Psoas muscle (tissue), 8 donors: ENCODE measurements around the gene ABCC3. TPM values are rescaled to one million over a fixed set of nuclear protein-coding genes. Genes with fewer than 3 reads are reported as not detected.

ENCODE experiments used
- ATAC-seq, 4 donors: fragments of 200-7000 bp; cut with Tn5 transposase; one replicate each; pipeline ENCODE4 v1.9.1; 2020; ENCODE audit warnings: moderate library complexity in 3 of 4, mild to moderate bottlenecking in 2 of 4
- DNase-seq, 2 donors: peaks; one replicate each; pipeline ENCODE4 v3.0.0-alpha.2; 2020
- H3K27ac ChIP-seq: fragments of 200-600 bp; one replicate; pipeline ENCODE4 v1.8.0; 2022
- H3K27me3 ChIP-seq, 3 donors: fragments of 200-600 bp in 1 of 3; one replicate each; pipeline versions ENCODE4 v1.6.1 to v1.8.0; 2013 to 2022; ENCODE audit warnings: low read length in 2 of 3, mild to moderate bottlenecking in 2 of 3, moderate library complexity in 1 of 3; ENCODE audit not compliant: insufficient read depth in 3 of 3
- H3K36me3 ChIP-seq, 2 donors: fragments of 200-600 bp in 1 of 2; one replicate each; pipeline versions ENCODE4 v1.6.1 to v1.8.0; 2013 to 2022; ENCODE audit warnings: low read depth in 1 of 2, mild to moderate bottlenecking in 1 of 2, moderate library complexity in 1 of 2; ENCODE audit not compliant: insufficient read depth in 1 of 2
- H3K4me1 ChIP-seq: fragments of 200-600 bp; one replicate; pipeline ENCODE4 v1.8.0; 2022
- H3K4me3 ChIP-seq: fragments of 200-600 bp; one replicate; pipeline ENCODE4 v1.8.0; 2022; ENCODE audit warnings: mild to moderate bottlenecking
- H3K9me3 ChIP-seq: fragments of 200-600 bp; one replicate; pipeline ENCODE4 v1.8.0; 2022
- WGBS, 3 donors: extraction: QIAGEN DNeasy Blood & Tissue Kit; methylation state at CpG; one replicate each; pipeline versions ENCODE4 v1.1.6 to v1.1.7; 2013; 5-methylcytosine and 5-hydroxymethylcytosine counted together
- intact Hi-C, 2 donors: fragments of 100-400 bp; cut with DNase I; formaldehyde crosslinking; loops; one replicate each; pipeline versions ENCODE4 v1.11.0 to v1.14.2; 2022
- polyA plus RNA-seq, 3 donors: library from polyadenylated mRNA; stranded (reverse); fragments of 200-250 nt; gene quantifications; one replicate each; pipeline ENCODE4 v1.2.3, GENCODE V29; 2013
- total RNA-seq, 4 donors: library from RNA; stranded (reverse); fragmentation: NEBNext Ultra II Directional in 2 of 4; extraction: Animal tissue kit (Norgen Biotek cat#: 25700) in 2 of 4; gene quantifications; one replicate each; pipeline versions ENCODE4 v1.2.1 to v1.2.4, GENCODE V29; 2021 to 2023
- TF ChIP-seq, protein P1 (sequence below): fragments of 200-600 bp; IDR thresholded peaks from one replicate; pipeline ENCODE4 v1.8.0; 2022; ENCODE audit warnings: antibody characterized with exemption
- donor health status: healthy with polysubstance abuse.
- donor health status: DM: no; HTN: no; CAD: no; lungs with moderate emphysema.
- donor health status: Bipolar disorder and iron deficiency.
- donor health status: healthy.
- donor health status: DM: yes; HTN: yes; CAD: no.
- donor health status: DM: no; HTN: no; CAD: no.
- donor health status: DM: no; HTN: no; CAD: no.
- donor health status: DM: yes; HTN: yes; CAD: no.

ABCC3 gene
- total and polyA plus RNA-seq, 7 donors = 0.36 to 1.6 (median 0.61) TPM

DNA sequence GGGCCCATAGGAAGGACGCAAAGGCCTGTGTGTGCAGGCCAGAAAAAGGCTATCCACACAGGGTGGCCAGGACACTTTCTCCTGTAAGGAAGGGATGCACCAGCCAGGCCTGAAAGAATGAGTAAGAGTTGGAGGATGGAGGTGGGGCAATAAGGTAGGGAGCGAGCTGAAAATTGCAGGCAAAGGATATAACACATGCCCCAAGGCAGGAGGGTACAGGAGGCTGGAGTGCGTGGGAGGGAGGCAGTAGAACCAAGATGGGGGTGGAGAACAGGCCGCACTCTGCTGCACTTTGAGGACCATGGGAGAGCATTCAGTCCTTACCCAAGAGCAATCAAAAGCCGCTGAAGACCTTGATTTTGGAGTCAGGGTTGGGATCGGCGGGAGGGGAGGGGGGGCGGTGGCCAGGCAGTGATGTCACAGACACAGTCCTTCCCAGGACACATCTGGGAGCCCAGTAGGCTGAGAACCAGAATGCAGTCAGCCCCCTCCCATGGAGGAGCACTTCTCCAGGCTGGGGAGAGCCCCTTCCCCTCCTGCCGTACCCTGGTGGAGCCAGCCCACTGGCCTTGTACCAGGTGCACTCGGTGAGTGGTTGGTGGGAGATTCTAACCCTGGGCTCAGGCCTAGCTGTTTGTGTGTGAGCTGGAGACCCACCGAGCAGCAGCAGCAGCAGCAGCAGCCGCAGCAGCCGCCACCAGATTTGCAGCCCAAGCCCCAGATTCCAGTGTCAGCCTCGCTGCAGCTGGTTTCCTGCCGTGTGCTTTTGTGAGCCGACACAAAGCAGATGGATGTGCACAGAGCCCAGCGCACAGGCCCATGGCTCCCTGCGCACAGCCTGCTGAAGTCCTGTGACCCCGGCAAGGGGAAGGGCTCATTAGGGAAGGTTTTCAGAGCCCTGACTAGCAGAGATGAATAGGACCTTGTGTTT, 55.5 kb downstream of the ABCC3 start:
- peaks cover 17% of the 10 kb centered on the region for H3K4me1 ChIP-seq
- intact Hi-C loops = no loop called here
- no peak overlapping the region for H3K4me3 ChIP-seq
- TF ChIP-seq, protein P1, sequence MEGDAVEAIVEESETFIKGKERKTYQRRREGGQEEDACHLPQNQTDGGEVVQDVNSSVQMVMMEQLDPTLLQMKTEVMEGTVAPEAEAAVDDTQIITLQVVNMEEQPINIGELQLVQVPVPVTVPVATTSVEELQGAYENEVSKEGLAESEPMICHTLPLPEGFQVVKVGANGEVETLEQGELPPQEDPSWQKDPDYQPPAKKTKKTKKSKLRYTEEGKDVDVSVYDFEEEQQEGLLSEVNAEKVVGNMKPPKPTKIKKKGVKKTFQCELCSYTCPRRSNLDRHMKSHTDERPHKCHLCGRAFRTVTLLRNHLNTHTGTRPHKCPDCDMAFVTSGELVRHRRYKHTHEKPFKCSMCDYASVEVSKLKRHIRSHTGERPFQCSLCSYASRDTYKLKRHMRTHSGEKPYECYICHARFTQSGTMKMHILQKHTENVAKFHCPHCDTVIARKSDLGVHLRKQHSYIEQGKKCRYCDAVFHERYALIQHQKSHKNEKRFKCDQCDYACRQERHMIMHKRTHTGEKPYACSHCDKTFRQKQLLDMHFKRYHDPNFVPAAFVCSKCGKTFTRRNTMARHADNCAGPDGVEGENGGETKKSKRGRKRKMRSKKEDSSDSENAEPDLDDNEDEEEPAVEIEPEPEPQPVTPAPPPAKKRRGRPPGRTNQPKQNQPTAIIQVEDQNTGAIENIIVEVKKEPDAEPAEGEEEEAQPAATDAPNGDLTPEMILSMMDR = no peak
- H3K27ac ChIP-seq = no peak overlapping the region
- 71 to 73% (median 72%) methylated on average over 18 to 19 of the region's 19 CpGs for WGBS, 3 donors
- peaks cover 7 to 36% of the 10 kb centered on the region in 2 donors for H3K36me3 ChIP-seq
- H3K27me3 ChIP-seq = no peaks in the 10 kb centered on the region
- ATAC-seq (no peak), DNase-seq (no peak)
- no peaks in the 10 kb centered on the region for H3K9me3 ChIP-seq

DNA sequence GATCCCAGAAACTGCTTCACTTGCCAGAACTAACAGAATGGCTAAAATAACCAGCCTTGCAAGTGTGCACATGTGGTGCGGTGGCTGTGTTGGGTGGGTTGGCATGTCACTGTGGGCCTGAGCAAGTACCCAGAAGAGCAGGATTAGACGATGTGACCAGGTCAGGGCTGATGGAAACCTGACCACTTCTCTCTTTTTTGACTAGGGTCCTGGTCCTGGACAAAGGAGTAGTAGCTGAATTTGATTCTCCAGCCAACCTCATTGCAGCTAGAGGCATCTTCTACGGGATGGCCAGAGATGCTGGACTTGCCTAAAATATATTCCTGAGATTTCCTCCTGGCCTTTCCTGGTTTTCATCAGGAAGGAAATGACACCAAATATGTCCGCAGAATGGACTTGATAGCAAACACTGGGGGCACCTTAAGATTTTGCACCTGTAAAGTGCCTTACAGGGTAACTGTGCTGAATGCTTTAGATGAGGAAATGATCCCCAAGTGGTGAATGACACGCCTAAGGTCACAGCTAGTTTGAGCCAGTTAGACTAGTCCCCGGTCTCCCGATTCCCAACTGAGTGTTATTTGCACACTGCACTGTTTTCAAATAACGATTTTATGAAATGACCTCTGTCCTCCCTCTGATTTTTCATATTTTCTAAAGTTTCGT, 56.3 kb downstream of the ABCC3 start:
- no peak for ATAC-seq
- TF ChIP-seq, protein P1 = no peak
- Histone ChIP-seq H3K27ac (no peak overlapping the region), H3K9me3 (no peaks in the 10 kb centered on the region), H3K4me1 (peaks cover 14% of the 10 kb centered on the region), H3K36me3 (peaks cover 14 to 44% of the 10 kb centered on the region in 2 donors), H3K4me3 (no peak overlapping the region), H3K27me3 (no peaks in the 10 kb centered on the region)
- no peak for DNase-seq
- WGBS, 3 donors = 70 to 72% (median 70%) methylated on average over 9 of the region's 9 CpGs
- intact Hi-C loops = no loop called here

DNA sequence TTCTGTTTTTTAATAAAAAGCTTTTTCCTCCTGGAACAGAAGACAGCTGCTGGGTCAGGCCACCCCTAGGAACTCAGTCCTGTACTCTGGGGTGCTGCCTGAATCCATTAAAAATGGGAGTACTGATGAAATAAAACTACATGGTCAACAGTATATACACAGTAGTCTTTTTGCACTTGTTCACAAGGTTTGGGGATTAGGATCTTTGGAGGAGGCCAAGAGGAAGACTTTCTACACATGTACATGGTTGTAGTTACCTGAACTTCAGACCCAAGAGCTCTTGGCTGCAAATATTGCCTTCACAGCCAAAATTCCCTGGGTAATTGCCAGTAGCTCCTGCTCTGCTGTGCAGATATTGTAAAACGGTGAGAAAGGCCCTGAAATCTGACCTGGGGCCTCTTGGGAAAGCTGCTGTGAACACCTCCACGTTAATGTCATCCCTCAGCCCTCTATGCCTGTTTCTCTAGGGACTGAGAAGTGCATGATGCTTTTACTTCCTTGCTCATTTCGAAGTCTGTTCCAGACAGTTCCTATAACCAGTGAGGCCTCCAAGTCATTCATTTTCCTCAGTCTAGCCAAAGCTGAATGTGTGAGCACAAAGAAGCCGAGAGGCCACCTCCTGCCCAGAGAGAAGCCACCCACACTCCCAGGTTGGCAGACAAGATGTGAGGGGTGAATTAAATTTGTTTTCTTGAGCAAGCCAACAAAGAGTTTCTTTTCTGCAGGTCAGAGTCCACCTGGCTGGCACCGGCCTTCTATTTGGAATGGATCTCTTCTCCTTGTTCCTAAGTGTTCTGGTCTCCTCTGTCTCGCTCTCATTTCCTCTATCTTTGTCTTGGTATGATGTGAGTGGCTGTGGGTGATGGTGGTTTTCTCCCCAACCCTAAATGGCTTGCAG, 57.1 kb downstream of the ABCC3 start:
- intact Hi-C loops = no loop called here

DNA sequence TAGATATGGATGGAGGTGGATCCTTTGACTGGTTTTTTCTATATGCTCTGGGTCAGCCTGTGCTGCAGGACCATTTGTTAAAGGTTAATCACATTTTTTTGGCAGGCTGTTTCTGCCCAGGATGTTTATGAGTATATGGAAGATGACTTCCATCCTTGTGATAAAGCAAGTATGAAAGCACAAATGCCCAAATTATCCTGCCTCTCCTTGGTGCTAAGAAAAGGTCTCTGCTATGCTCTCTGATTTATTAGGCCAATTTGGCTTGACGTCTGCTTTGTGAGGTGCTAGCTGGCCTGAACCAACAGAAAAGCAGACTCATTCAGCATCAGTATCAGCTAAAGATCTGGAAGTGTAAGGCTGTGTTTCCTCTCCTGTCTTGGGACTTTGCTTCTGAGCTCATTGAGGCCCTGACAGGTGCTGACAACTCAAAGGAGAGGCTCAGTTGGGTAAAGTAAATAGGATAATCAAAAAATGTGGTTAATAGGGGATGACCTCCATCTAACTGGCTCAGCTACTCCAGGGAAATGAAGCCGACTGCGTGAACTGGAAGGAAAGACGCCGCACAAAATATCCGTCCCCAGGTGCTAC, 57.9 kb downstream of the ABCC3 start:
- intact Hi-C loops = no loop called here
- Histone ChIP-seq H3K27me3 (no peaks in the 10 kb centered on the region), H3K4me3 (no peak overlapping the region), H3K36me3 (peaks cover 14 to 59% of the 10 kb centered on the region in 2 donors), H3K4me1 (peaks cover under 1% of the 10 kb centered on the region), H3K27ac (no peak overlapping the region), H3K9me3 (no peaks in the 10 kb centered on the region)
- ATAC-seq (no peak), DNase-seq (no peak)
- TF ChIP-seq, protein P1 = no peak
- WGBS, 3 donors = 82 to 87% (median 87%) methylated on average over 6 of the region's 6 CpGs

More for the DNA sequence above, 57.1 kb downstream of the ABCC3 start:
- ATAC-seq (no peak), DNase-seq (no peak)
- peaks cover 14 to 51% of the 10 kb centered on the region in 2 donors for H3K36me3 ChIP-seq
- H3K4me3 ChIP-seq = no peak overlapping the region
- TF ChIP-seq, protein P1 = no peak
- H3K4me1 ChIP-seq = peaks cover 8% of the 10 kb centered on the region
- no peaks in the 10 kb centered on the region for H3K9me3 ChIP-seq
- H3K27me3 ChIP-seq = no peaks in the 10 kb centered on the region
- no peak overlapping the region for H3K27ac ChIP-seq
- WGBS, 3 donors = 51 to 64% (median 55%) methylated on average over 6 of the region's 6 CpGs
